Sigmoid colon (tissue), 7 donors: ENCODE measurements around the gene HIF3A. TPM values are rescaled to one million over a fixed set of nuclear protein-coding genes. Genes with fewer than 3 reads are reported as not detected.

Source experiments
- DNase-seq: peaks from one replicate; pipeline ENCODE4 v3.0.0-alpha.2; 2019
- H3K27ac ChIP-seq, 4 donors: fragments of 200-600 bp; sonication (generic); one replicate each; pipeline ENCODE4 v1.5.1; 2016 to 2019; ENCODE audit warnings: mild to moderate bottlenecking in 1 of 4
- H3K27me3 ChIP-seq, 3 donors: fragments of 200-600 bp; sonication (generic); one replicate each; pipeline ENCODE4 v1.5.1; 2019; ENCODE audit warnings: mild to moderate bottlenecking in 1 of 3
- H3K36me3 ChIP-seq, 4 donors: fragments of 200-600 bp; sonication (generic); one replicate each; pipeline ENCODE4 v1.5.1; 2016 to 2019
- H3K4me1 ChIP-seq, 4 donors: fragments of 200-600 bp; sonication (generic); one replicate each; pipeline ENCODE4 v1.5.1; 2017 to 2019
- H3K4me3 ChIP-seq, 4 donors: fragments of 200-600 bp; sonication (generic); one replicate each; pipeline ENCODE4 v1.5.1; 2017 to 2019; ENCODE audit warnings: mild to moderate bottlenecking in 2 of 4, moderate library complexity in 1 of 4
- H3K9me3 ChIP-seq, 4 donors: fragments of 200-600 bp in 3 of 4; sonication (generic) in 3 of 4; one replicate each; pipeline versions ENCODE4 v1.5.1 to v1.6.1; 2013 to 2019
- EP300 ChIP-seq, 4 donors: sonication (generic); formaldehyde crosslinking; IDR thresholded peaks; one replicate each; pipeline ENCODE4 v1.6.1; 2017; ENCODE audit warnings: antibody characterized with exemption in 4 of 4
- POLR2A ChIP-seq, 2 donors: fragments of 450-650 bp; IDR thresholded peaks; one replicate each; pipeline ENCODE4 v1.6.1; 2016; ENCODE audit warnings: antibody characterized with exemption in 2 of 2, mild to moderate bottlenecking in 2 of 2, moderate library complexity in 2 of 2
- POLR2AphosphoS5 ChIP-seq, 4 donors: sonication (generic); formaldehyde crosslinking; IDR thresholded peaks; one replicate each; pipeline ENCODE4 v1.6.1; 2017; ENCODE audit warnings: antibody characterized with exemption in 4 of 4
- WGBS, 2 donors: extraction: QIAGEN DNeasy Blood & Tissue Kit; methylation state at CpG; one replicate each; pipeline ENCODE4 v1.1.7; 2013; 5-methylcytosine and 5-hydroxymethylcytosine counted together
- intact Hi-C: fragments of 100-400 bp; cut with DNase I; formaldehyde crosslinking; loops from one replicate; pipeline ENCODE4 v1.15.1; 2023
- polyA plus RNA-seq, 3 donors: library from polyadenylated mRNA; stranded (reverse); fragments of 200-250 nt; gene quantifications; one replicate each; pipeline ENCODE4 v1.2.3, GENCODE V29; 2013
- total RNA-seq, 4 donors: library from RNA; depleted of rRNA; stranded (reverse); fragments of >200 nt; gene quantifications; one replicate each; pipeline ENCODE4 v1.1.0, GENCODE V29; 2016
- TF ChIP-seq, protein P1 (sequence below), 4 experiments: fragments of 450-650 bp in 3 of 4; fragments of 200-600 bp in 1 of 4; IDR thresholded peaks; one replicate each; pipeline ENCODE4 v1.5.1; 2016 to 2019; ENCODE audit warnings: antibody characterized with exemption in 4 of 4, mild to moderate bottlenecking in 3 of 4, moderate library complexity in 2 of 4
- donor health status: healthy with polysubstance abuse.
- donor health status: Bipolar disorder and iron deficiency.
- donor health status: healthy.

Gene HIF3A
- total RNA-seq (100 to 1,000 TPM in 2 of 4 donors, 10 to 100 TPM in 2; 63.0 to 310 (median 121) TPM), polyA plus RNA-seq (10 to 100 TPM in 1 of 3 donors, 1 to 10 TPM in 2; 1.8 to 26.6 (median 7.2) TPM)

DNA sequence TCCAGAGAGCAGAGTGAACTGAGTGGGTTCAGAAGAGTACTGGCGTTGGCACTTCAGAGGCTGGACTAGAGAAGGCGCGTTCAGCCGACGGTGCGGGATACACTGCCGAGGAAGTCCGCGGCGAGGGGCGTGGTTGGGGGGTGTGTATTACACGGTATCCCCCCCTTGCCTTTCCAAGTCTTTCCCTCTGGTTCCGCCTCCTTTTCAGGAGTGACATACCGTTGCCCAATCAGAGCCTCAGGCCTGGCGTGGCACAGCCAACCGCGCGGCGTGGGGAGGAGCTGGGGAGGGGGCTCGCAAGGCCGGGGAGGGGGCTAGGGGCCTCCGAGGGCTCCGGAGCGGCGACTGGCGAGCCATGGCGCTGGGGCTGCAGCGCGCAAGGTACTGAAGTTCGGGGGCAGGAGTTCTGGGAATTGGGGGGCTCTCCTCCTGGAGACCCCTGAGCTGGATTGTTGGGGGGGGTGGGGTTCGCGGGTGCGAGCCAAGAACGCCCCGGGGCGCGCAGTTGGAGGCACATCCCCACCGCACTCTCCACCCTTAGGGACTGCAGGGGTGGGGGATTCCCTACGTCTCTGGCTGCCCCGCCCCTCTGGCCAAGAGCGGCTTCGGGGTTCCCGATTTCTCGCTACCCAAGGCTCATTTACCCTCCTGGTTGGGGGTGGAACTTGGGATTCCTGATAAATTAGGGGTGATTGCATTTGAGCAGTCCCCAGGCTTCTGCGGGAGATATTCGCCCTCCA, at the start of gene HIF3A:
TSS of gene HIF3A (plus strand) at position 321 of the 740 bp plus-strand sequence. CDS start at position 356, 35 bp downstream.
- Histone ChIP-seq H3K9me3 (no peaks in the 10 kb centered on the region), H3K4me1 (peaks cover 0 to 48% (median 38%) of the 10 kb centered on the region in 4 donors), H3K36me3 (no peaks in the 10 kb centered on the region), H3K27ac (peak within 1 kb of the TSS; percentile 87 to 97 (median 91)), H3K4me3 (peak within 1 kb of the TSS; percentile 58 to 70 (median 65)), H3K27me3 (no peaks in the 10 kb centered on the region)
- peak; percentile 93 for DNase-seq
- intact Hi-C loops: loop anchor here (5.0 kb wide), 1 partner anchor 1550 kb away; the partner anchor contains the start of gene BCL3
- 5% methylated on average over 46 of the region's 46 CpGs for WGBS, 2 donors
- TF ChIP-seq, protein P1, sequence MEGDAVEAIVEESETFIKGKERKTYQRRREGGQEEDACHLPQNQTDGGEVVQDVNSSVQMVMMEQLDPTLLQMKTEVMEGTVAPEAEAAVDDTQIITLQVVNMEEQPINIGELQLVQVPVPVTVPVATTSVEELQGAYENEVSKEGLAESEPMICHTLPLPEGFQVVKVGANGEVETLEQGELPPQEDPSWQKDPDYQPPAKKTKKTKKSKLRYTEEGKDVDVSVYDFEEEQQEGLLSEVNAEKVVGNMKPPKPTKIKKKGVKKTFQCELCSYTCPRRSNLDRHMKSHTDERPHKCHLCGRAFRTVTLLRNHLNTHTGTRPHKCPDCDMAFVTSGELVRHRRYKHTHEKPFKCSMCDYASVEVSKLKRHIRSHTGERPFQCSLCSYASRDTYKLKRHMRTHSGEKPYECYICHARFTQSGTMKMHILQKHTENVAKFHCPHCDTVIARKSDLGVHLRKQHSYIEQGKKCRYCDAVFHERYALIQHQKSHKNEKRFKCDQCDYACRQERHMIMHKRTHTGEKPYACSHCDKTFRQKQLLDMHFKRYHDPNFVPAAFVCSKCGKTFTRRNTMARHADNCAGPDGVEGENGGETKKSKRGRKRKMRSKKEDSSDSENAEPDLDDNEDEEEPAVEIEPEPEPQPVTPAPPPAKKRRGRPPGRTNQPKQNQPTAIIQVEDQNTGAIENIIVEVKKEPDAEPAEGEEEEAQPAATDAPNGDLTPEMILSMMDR (IDR thresholded peaks at IDR 0.05): no peak
- TF ChIP-seq POLR2AphosphoS5 (IDR thresholded peaks at IDR 0.05) (peak in 3 of 4 donors; percentile 23 to 61 (median 38)), POLR2A (IDR thresholded peaks at IDR 0.05) (peak in 1 of 2 donors; percentile 18), EP300 (IDR thresholded peaks at IDR 0.05) (no peak)

DNA sequence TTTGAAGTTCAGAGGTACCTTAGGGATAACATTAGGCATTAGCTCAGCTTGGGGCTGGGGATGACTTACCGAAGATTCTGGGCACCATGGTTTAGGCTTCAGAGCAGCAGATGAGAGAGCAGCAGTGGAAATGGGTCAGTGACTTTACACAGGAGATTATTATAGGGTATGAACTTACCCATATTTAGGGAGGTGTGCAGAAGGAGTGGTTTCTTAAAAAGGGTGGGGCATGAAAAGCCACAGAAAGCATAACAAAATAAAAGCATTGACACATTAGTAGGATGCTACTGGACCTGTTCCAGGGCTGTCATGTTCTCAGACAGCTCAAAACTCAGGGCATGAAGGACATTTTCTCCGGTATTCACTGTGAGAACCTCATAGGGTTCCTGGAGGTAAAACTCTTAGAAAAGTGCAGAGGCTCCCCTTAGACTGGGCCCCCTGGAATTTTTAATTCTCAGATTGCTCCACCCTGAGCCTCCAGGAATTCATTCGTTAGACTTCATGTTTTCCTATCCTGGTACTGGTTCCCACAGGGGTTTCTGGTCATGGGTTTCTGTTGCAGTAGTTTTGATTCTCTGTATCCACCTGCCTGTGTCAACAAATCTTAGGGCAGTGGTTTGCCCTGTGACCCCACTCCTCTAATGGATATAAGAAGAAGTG, 46.6 kb upstream of the HIF3A start:
- H3K27ac ChIP-seq: no peak overlapping the region
- intact Hi-C loops: no loop called here
- H3K4me1 ChIP-seq: no peaks in the 10 kb centered on the region
- H3K27me3 ChIP-seq: peaks cover 0 to 18% (median 0%) of the 10 kb centered on the region in 3 donors
- no peaks in the 10 kb centered on the region for H3K36me3 ChIP-seq
- no peak overlapping the region for H3K4me3 ChIP-seq
- DNase-seq: no peak
- 42 to 68% methylated on average over 3 of the region's 3 CpGs for WGBS, 2 donors
- TF ChIP-seq POLR2A (IDR thresholded peaks at IDR 0.05): no peak
- no peak for TF ChIP-seq POLR2AphosphoS5 (IDR thresholded peaks at IDR 0.05)
- TF ChIP-seq, protein P1 (IDR thresholded peaks at IDR 0.05): no peak
- no peak for TF ChIP-seq EP300 (IDR thresholded peaks at IDR 0.05)
- no peaks in the 10 kb centered on the region for H3K9me3 ChIP-seq

DNA sequence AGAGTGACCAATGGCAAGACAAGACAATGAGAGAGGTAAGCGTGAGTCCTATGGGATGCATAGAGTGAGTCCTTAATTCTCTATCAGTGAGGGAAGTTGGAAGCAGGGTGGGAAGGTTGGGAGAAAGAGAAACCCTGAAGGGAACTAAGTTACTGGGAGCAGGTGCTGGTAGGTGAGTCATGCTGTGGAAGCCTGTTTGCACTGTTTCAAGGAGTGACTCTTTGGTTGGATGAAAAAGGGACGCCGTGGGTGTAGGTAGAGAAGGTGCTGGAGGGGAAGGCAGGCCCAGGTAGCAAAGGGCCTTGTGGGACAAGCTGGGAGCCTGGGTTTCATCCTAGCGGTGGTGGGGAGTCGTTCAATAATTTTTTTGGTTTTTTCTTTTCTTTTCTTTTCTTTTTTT, 45.4 kb upstream of the HIF3A start:
- Histone ChIP-seq H3K4me1 (no peaks in the 10 kb centered on the region), H3K27me3 (peaks cover 0 to 12% (median 0%) of the 10 kb centered on the region in 3 donors), H3K9me3 (no peaks in the 10 kb centered on the region), H3K4me3 (no peak overlapping the region), H3K27ac (no peak overlapping the region), H3K36me3 (no peaks in the 10 kb centered on the region)
- intact Hi-C loops: no loop called here
- TF ChIP-seq, protein P1 (IDR thresholded peaks at IDR 0.05): no peak
- 70 to 80% methylated on average over 5 of the region's 5 CpGs for WGBS, 2 donors
- DNase-seq: no peak

DNA sequence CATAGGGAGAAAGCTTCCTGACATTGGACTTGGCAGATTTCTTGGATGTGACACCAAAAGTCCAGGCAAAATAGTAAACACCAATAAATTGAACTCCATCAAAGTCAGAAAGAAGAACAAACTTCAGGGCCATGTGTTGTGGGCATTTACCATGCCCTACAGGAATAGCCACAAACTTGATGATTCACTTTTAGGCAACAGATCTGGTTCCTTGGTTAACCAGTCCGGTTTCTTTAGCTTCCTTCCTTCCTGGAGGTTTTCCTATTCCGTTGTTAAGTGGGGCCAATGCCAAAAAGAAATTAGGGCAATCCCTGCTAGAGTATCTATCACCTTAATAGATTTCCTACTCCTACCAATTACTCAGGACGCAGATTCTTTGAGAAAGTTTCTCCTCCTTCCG, 42.1 kb upstream of the HIF3A start:
- no peak for DNase-seq
- Histone ChIP-seq H3K27ac (no peak overlapping the region), H3K4me3 (no peak overlapping the region), H3K27me3 (peaks cover 0 to 13% (median 0%) of the 10 kb centered on the region in 3 donors), H3K9me3 (no peaks in the 10 kb centered on the region), H3K36me3 (no peaks in the 10 kb centered on the region), H3K4me1 (no peaks in the 10 kb centered on the region)
- TF ChIP-seq, protein P1 (IDR thresholded peaks at IDR 0.05): no peak
- no peak for TF ChIP-seq POLR2AphosphoS5 (IDR thresholded peaks at IDR 0.05)
- no peak for TF ChIP-seq EP300 (IDR thresholded peaks at IDR 0.05)
- TF ChIP-seq POLR2A (IDR thresholded peaks at IDR 0.05): no peak
- intact Hi-C loops: no loop called here
- 56 to 67% methylated on average over 4 of the region's 4 CpGs for WGBS, 2 donors
